ENCODE measurements around the gene ARL6IP5. TPM values are rescaled to one million over a fixed set of nuclear protein-coding genes. Genes with fewer than 3 reads are reported as not detected.

The ARL6IP5 gene
- total and polyA plus RNA-seq, 9 of the 15 experiments (the other 6 are each of a cell fraction or from before 2014, with no cell fraction given): 10.3 to 54.0 (median 12.7) TPM

- TF ChIP-seq FOXO4 (CRISPR knock-in tag; IDR thresholded peaks at IDR 0.05): no peak
- TF ChIP-seq LEF1 (IDR thresholded peaks at IDR 0.05): peak; percentile 45; the same call in 1 of the 2 replicates
- no peak for TF ChIP-seq TCF7 (IDR thresholded peaks at IDR 0.05; ENCODE audit: borderline replicate concordance)
- TF ChIP-seq DLX4 (CRISPR knock-in tag; IDR thresholded peaks at IDR 0.05): no peak
- peak; percentile 70; the same call in 1 of the 2 replicates for TF ChIP-seq LCOR (CRISPR knock-in tag; IDR thresholded peaks at IDR 0.05)
- 0 out of 2 replicates have a peak, but pooled peaks have one; percentile 34 for TF ChIP-seq GABPB1 (CRISPR knock-in tag; IDR thresholded peaks at IDR 0.05)
- TF ChIP-seq TAF7 (tag; IDR thresholded peaks at IDR 0.05): no peak
- TF ChIP-seq PYGO2 (tag; IDR thresholded peaks at IDR 0.05): no peak
- no peak for TF ChIP-seq MAFF (IDR thresholded peaks at IDR 0.05; ENCODE audit: low read length)
- no peak; a peak in 1 of 4 replicates for TF ChIP-seq MAZ (CRISPR knock-in tag; conservative IDR thresholded peaks at IDR 0.05 in 1 of 2, IDR thresholded peaks at IDR 0.05 in 1 of 2)
- TF ChIP-seq ARID3B (CRISPR knock-in tag; IDR thresholded peaks at IDR 0.05; ENCODE audit: borderline replicate concordance): no peak
- TF ChIP-seq HNRNPL (IDR thresholded peaks at IDR 0.05; ENCODE audit: low read depth, low read length): no peak
- TF ChIP-seq GATA2 (CRISPR knock-in tag; IDR thresholded peaks at IDR 0.05): no peak
- no peak for TF ChIP-seq SRSF7 (optimal IDR thresholded peaks at IDR 0.05; ENCODE audit: low read depth, low read length)
- TF ChIP-seq, protein P1, sequence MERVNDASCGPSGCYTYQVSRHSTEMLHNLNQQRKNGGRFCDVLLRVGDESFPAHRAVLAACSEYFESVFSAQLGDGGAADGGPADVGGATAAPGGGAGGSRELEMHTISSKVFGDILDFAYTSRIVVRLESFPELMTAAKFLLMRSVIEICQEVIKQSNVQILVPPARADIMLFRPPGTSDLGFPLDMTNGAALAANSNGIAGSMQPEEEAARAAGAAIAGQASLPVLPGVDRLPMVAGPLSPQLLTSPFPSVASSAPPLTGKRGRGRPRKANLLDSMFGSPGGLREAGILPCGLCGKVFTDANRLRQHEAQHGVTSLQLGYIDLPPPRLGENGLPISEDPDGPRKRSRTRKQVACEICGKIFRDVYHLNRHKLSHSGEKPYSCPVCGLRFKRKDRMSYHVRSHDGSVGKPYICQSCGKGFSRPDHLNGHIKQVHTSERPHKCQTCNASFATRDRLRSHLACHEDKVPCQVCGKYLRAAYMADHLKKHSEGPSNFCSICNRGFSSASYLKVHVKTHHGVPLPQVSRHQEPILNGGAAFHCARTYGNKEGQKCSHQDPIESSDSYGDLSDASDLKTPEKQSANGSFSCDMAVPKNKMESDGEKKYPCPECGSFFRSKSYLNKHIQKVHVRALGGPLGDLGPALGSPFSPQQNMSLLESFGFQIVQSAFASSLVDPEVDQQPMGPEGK (CRISPR knock-in tag; IDR thresholded peaks at IDR 0.05; ENCODE audit: borderline replicate concordance): no peak
- TF ChIP-seq BRCA1 (IDR thresholded peaks at IDR 0.05): no peak
- TF ChIP-seq BRCA1 (CRISPR knock-in tag; IDR thresholded peaks at IDR 0.05): no peak
- peak; percentile 61 for TF ChIP-seq TAF9B (IDR thresholded peaks at IDR 0.05; ENCODE audit: partially characterized antibody)
- no peak for TF ChIP-seq CAMTA2 (CRISPR knock-in tag; conservative IDR thresholded peaks at IDR 0.05)
- TF ChIP-seq BDP1 (IDR thresholded peaks at IDR 0.05; ENCODE audit: insufficient read depth, insufficient read length): no peak
- no peak for TF ChIP-seq ZNF165 (CRISPR knock-in tag; IDR thresholded peaks at IDR 0.05; ENCODE audit: borderline replicate concordance)
- TF ChIP-seq ZNF707 (CRISPR knock-in tag; conservative IDR thresholded peaks at IDR 0.05): no peak
- no peak for TF ChIP-seq NR4A1 (CRISPR knock-in tag; IDR thresholded peaks at IDR 0.05)
- no peak for TF ChIP-seq NR4A1 (tag; IDR thresholded peaks at IDR 0.05)
- TF ChIP-seq FOXJ3 (CRISPR knock-in tag; IDR thresholded peaks at IDR 0.05): no peak
Observed at GRCh38 chr3:69084326-69085167, at the start of gene ARL6IP5 (continued).

Measured in K562 (cell line).